ENCODE results near the gene KCNE2. TPM values are rescaled to one million over a fixed set of nuclear protein-coding genes. Genes with fewer than 3 reads are reported as not detected.

The KCNE2 gene
- polyA plus RNA-seq, 3 donors: 0.27 TPM; not detected in 2

GRCh38 chr21:34351786-34352241 lies 12.0 kb upstream of the KCNE2 start:
- H3K79me2 ChIP-seq (ENCODE audit: insufficient read depth, low read length): no peaks in the 10 kb centered on the region
- no peak overlapping the region for H2AFZ ChIP-seq (ENCODE audit: insufficient read depth, low read depth, low read length, poor library complexity, severe bottlenecking)
- H3K36me3 ChIP-seq (replicated peaks in 1 of 2; ENCODE audit: control insufficient read depth in 1 of 2, insufficient read depth in 2 of 2, low read length in 2 of 2): no peaks in the 10 kb centered on the region
- no peak overlapping the region for H3K4me3 ChIP-seq (replicated peaks in 1 of 3; ENCODE audit: low read depth in 2 of 3, low read length in 3 of 3)
- H3K9me3 ChIP-seq (replicated peaks in 1 of 2; ENCODE audit: control insufficient read depth in 1 of 2, insufficient read depth in 1 of 2, low read length in 2 of 2): peaks cover 0 to 3% of the 10 kb centered on the region in 2 donors
- H3K27ac Mint-ChIP-seq: no peak overlapping the region
- no peak overlapping the region for H3K27ac ChIP-seq (ENCODE audit: low read depth in 1 of 2, low read length in 2 of 2)
- H3K4me3 Mint-ChIP-seq: no peak overlapping the region
- 29% methylated on average over 5 of the region's 6 CpGs for WGBS (ENCODE audit: insufficient coverage)
- H3K4me2 ChIP-seq (replicated peaks; ENCODE audit: extremely low read depth, low read length, poor library complexity, severe bottlenecking): no peak overlapping the region
- peaks cover 5 to 18% (median 11%) of the 10 kb centered on the region in 3 donors for H3K27me3 Mint-ChIP-seq (ENCODE audit: low read depth in 3 of 3)
- peak; percentile 4 to 15 (median 13) for DNase-seq
- H3K4me1 ChIP-seq (ENCODE audit: control insufficient read depth in 1 of 2, insufficient read depth in 2 of 2, low read length in 2 of 2): no peaks in the 10 kb centered on the region
- no peaks in the 10 kb centered on the region for H3K36me3 Mint-ChIP-seq
- intact Hi-C loops (cut with micrococcal nuclease): no loop called here
- peak; percentile 23 for TF ChIP-seq CTCF (IDR thresholded peaks at IDR 0.05)
- H3K4me1 Mint-ChIP-seq: peaks cover 2% of the 10 kb centered on the region
- no peaks in the 10 kb centered on the region for H3K27me3 ChIP-seq (ENCODE audit: control insufficient read depth in 2 of 2, insufficient read depth in 2 of 2, low read length in 2 of 2)
- H4K20me1 ChIP-seq (ENCODE audit: insufficient read depth, low read length): no peaks in the 10 kb centered on the region
- peaks cover 0 to 4% (median 0%) of the 10 kb centered on the region in 7 donors for H3K9me3 Mint-ChIP-seq
- peak overlapping the region; percentile 4 for H3K9ac ChIP-seq (ENCODE audit: insufficient read depth, low read length, poor library complexity, severe bottlenecking)

GRCh38 chr21:34352556-34352955 lies 11.2 kb upstream of the KCNE2 start:
- H3K4me1 ChIP-seq (ENCODE audit: control insufficient read depth in 1 of 2, insufficient read depth in 2 of 2, low read length in 2 of 2): no peaks in the 10 kb centered on the region
- no peak overlapping the region for H2AFZ ChIP-seq (ENCODE audit: insufficient read depth, low read depth, low read length, poor library complexity, severe bottlenecking)
- no peak overlapping the region for H3K27ac ChIP-seq (ENCODE audit: low read depth in 1 of 2, low read length in 2 of 2)
- H3K4me3 ChIP-seq (replicated peaks in 1 of 3; ENCODE audit: low read depth in 2 of 3, low read length in 3 of 3): no peak overlapping the region
- H4K20me1 ChIP-seq (ENCODE audit: insufficient read depth, low read length): no peaks in the 10 kb centered on the region
- peak overlapping the region; percentile 4 for H3K9ac ChIP-seq (ENCODE audit: insufficient read depth, low read length, poor library complexity, severe bottlenecking)
- peaks cover 5 to 18% (median 11%) of the 10 kb centered on the region in 3 donors for H3K27me3 Mint-ChIP-seq (ENCODE audit: low read depth in 3 of 3)
- intact Hi-C loops (cut with micrococcal nuclease): no loop called here
- DNase-seq: no peak
- H3K9me3 Mint-ChIP-seq: peaks cover 0 to 4% (median 0%) of the 10 kb centered on the region in 7 donors
- no peaks in the 10 kb centered on the region for H3K79me2 ChIP-seq (ENCODE audit: insufficient read depth, low read length)
- H3K4me3 Mint-ChIP-seq: no peak overlapping the region
- no peak for TF ChIP-seq CTCF (IDR thresholded peaks at IDR 0.05)
- no peaks in the 10 kb centered on the region for H3K27me3 ChIP-seq (ENCODE audit: control insufficient read depth in 2 of 2, insufficient read depth in 2 of 2, low read length in 2 of 2)
- peaks cover 0 to 3% of the 10 kb centered on the region in 2 donors for H3K9me3 ChIP-seq (replicated peaks in 1 of 2; ENCODE audit: control insufficient read depth in 1 of 2, insufficient read depth in 1 of 2, low read length in 2 of 2)
- H3K4me1 Mint-ChIP-seq: peaks cover 2% of the 10 kb centered on the region
- 98% methylated on average over 4 of the region's 4 CpGs for WGBS (ENCODE audit: insufficient coverage)
- H3K36me3 ChIP-seq (replicated peaks in 1 of 2; ENCODE audit: control insufficient read depth in 1 of 2, insufficient read depth in 2 of 2, low read length in 2 of 2): no peaks in the 10 kb centered on the region
- H3K4me2 ChIP-seq (replicated peaks; ENCODE audit: extremely low read depth, low read length, poor library complexity, severe bottlenecking): no peak overlapping the region
- no peaks in the 10 kb centered on the region for H3K36me3 Mint-ChIP-seq
- H3K27ac Mint-ChIP-seq: peak overlapping the region in 1 of 7 donors; percentile 42

Measured in CD14-positive monocyte (primary cell).